Liver (tissue), 9 donors: Measurements from ENCODE around the gene GPM6B. TPM values are rescaled to one million over a fixed set of nuclear protein-coding genes. Genes with fewer than 3 reads are reported as not detected.

Experiments
- DNase-seq: peaks from one replicate; pipeline ENCODE4 v3.0.0-alpha.2; 2017; ENCODE audit warnings: low spot score
- H3K27ac ChIP-seq, 2 donors: one replicate each; pipeline ENCODE4 v1.7.0; 2013; ENCODE audit warnings: inconsistent platforms in 2 of 2, low read length in 2 of 2, control low read depth in 1 of 2, low read depth in 1 of 2, mild to moderate bottlenecking in 1 of 2
- H3K27me3 ChIP-seq, 4 donors: one replicate each; pipeline versions ENCODE4 v1.6.1 to v1.7.0; 2013; ENCODE audit warnings: low read length in 3 of 4, inconsistent platforms in 1 of 4, mild to moderate bottlenecking in 1 of 4, moderate library complexity in 1 of 4; ENCODE audit not compliant: control insufficient read depth in 4 of 4, insufficient read depth in 4 of 4
- H3K36me3 ChIP-seq, 4 donors: one replicate each; pipeline versions ENCODE4 v1.6.1 to v1.7.0; 2013; ENCODE audit warnings: low read length in 3 of 4, mild to moderate bottlenecking in 3 of 4, low read depth in 1 of 4, moderate library complexity in 1 of 4; ENCODE audit not compliant: control insufficient read depth in 4 of 4, insufficient read depth in 3 of 4
- H3K4me1 ChIP-seq, 4 donors: one replicate each; pipeline versions ENCODE4 v1.6.1 to v1.7.0; 2013; ENCODE audit warnings: low read length in 3 of 4, mild to moderate bottlenecking in 3 of 4, moderate library complexity in 1 of 4; ENCODE audit not compliant: control insufficient read depth in 4 of 4, insufficient read depth in 4 of 4
- H3K4me3 ChIP-seq, 3 donors: one replicate each; pipeline versions ENCODE4 v1.6.1 to v1.7.0; 2013; ENCODE audit warnings: low read length in 3 of 3, control low read depth in 1 of 3, low read depth in 1 of 3, mild to moderate bottlenecking in 1 of 3
- H3K9ac ChIP-seq, 2 donors: one replicate each; pipeline ENCODE4 v1.7.0; 2013; ENCODE audit warnings: low read length in 2 of 2, mild to moderate bottlenecking in 2 of 2, moderate library complexity in 2 of 2, control low read depth in 1 of 2, low read depth in 1 of 2
- H3K9me3 ChIP-seq, 4 donors: one replicate each; pipeline versions ENCODE4 v1.6.1 to v1.7.0; 2013; ENCODE audit warnings: low read length in 3 of 4; ENCODE audit not compliant: control insufficient read depth in 4 of 4
- EGR1 ChIP-seq, 2 donors: IDR thresholded peaks; 2 replicates each; pipeline ENCODE4 v1.6.1; 2016 to 2018; ENCODE audit warnings: antibody characterized with exemption in 2 of 2, low read depth in 2 of 2
- FOXA1 ChIP-seq: IDR thresholded peaks from 2 replicates; pipeline ENCODE4 v1.6.1; 2016; ENCODE audit warnings: antibody characterized with exemption
- FOXA2 ChIP-seq: IDR thresholded peaks from 2 replicates; pipeline ENCODE4 v1.6.1; 2016; ENCODE audit warnings: antibody characterized with exemption
- GABPA ChIP-seq, 2 donors: IDR thresholded peaks in 1 of 2; conservative IDR thresholded peaks in 1 of 2; 2 replicates each; pipeline ENCODE4 v1.6.1; 2016; ENCODE audit warnings: antibody characterized with exemption in 2 of 2, mild to moderate bottlenecking in 1 of 2, moderate library complexity in 1 of 2
- HNF4G ChIP-seq: IDR thresholded peaks from 2 replicates; pipeline ENCODE4 v1.6.1; 2016; ENCODE audit warnings: antibody characterized with exemption
- JUND ChIP-seq, 2 donors: IDR thresholded peaks; 2 replicates each; pipeline ENCODE4 v1.6.1; 2016; ENCODE audit warnings: antibody characterized with exemption in 2 of 2
- NR2F2 ChIP-seq: IDR thresholded peaks from 2 replicates; pipeline ENCODE4 v1.6.1; 2016; ENCODE audit warnings: antibody characterized with exemption
- RXRA ChIP-seq, 2 donors: IDR thresholded peaks; 2 replicates each; pipeline ENCODE4 v1.6.1; 2017 to 2018; ENCODE audit warnings: antibody characterized with exemption in 2 of 2, mild to moderate bottlenecking in 1 of 2
- SP1 ChIP-seq: IDR thresholded peaks from 2 replicates; pipeline ENCODE4 v1.6.1; 2018; ENCODE audit warnings: antibody characterized with exemption, mild to moderate bottlenecking
- TAF1 ChIP-seq: conservative IDR thresholded peaks from 2 replicates; pipeline ENCODE4 v1.6.1; 2016; ENCODE audit warnings: antibody characterized with exemption, mild to moderate bottlenecking
- YY1 ChIP-seq: IDR thresholded peaks from 2 replicates; pipeline ENCODE4 v1.6.1; 2016; ENCODE audit warnings: antibody characterized with exemption, mild to moderate bottlenecking
- WGBS: extraction: QIAGEN DNeasy Blood & Tissue Kit; methylation state at CpG from one replicate; pipeline ENCODE4 v1.1.7; 2013; 5-methylcytosine and 5-hydroxymethylcytosine counted together
- polyA plus RNA-seq, 2 donors: library from polyadenylated mRNA; stranded (reverse) in 1 of 2; unstranded in 1 of 2; fragments of 200-250 nt in 1 of 2; fragments of >200 nt in 1 of 2; fragmentation: Nextera tagmentation in 1 of 2; extraction: Ambion mirVana in 1 of 2; gene quantifications; one replicate each; pipeline versions ENCODE4 v1.2.1 to v1.2.3, GENCODE V29; 2013 to 2015
- total RNA-seq, 2 donors: library from RNA; depleted of rRNA; stranded (reverse); fragments of >200 nt; gene quantifications; one replicate each; pipeline ENCODE4 v1.2.3, GENCODE V29; 2014
- TF ChIP-seq, protein P1 (sequence below): IDR thresholded peaks from 2 replicates; pipeline ENCODE4 v1.6.1; 2016; ENCODE audit warnings: antibody characterized with exemption
- TF ChIP-seq, protein P2 (sequence below): IDR thresholded peaks from 2 replicates; pipeline ENCODE4 v1.6.1; 2016; ENCODE audit warnings: antibody characterized with exemption
- TF ChIP-seq, protein P3 (sequence below): IDR thresholded peaks from 2 replicates; pipeline ENCODE4 v1.6.1; 2016; ENCODE audit warnings: antibody characterized with exemption
- TF ChIP-seq, protein P4 (sequence below): fragments of 150-350 bp; IDR thresholded peaks from 2 replicates; pipeline ENCODE4 v1.5.1; 2017; ENCODE audit warnings: improper control_type of control experiment, low read depth, low read length; ENCODE audit not compliant: missing input control
- TF ChIP-seq, protein P5 (sequence below): IDR thresholded peaks from 2 replicates; pipeline ENCODE4 v1.6.1; 2016; ENCODE audit warnings: antibody characterized with exemption, mild to moderate bottlenecking
- donor health status: healthy.
- donor health status: healthy.
- donor health status: healthy.
- donor health status: healthy.
- donor health status: healthy.

GPM6B gene
- total and polyA plus RNA-seq, 4 donors: 0.42 to 2.3 (median 0.72) TPM

DNA sequence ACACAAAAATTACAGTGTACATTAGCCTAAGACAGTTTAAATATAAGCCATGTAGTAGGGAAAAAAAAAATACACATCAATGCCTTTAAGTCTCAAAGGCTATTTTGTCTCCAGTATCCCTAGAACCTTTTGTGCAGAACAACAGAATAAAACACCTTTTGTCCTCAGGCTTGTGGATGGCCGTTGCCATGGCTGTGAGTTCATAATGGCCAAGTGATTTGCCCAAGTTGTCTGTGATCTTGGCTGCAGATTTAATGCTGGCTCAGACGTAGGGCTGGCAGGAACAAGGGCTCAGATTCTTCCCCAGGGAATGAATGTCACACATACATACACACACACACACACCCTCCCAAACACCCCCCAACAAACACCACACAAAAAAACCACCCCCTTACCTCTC, 25.3 kb downstream of the GPM6B start:
- H3K27ac ChIP-seq: no peak overlapping the region
- DNase-seq: no peak
- H3K9ac ChIP-seq: no peak overlapping the region

DNA sequence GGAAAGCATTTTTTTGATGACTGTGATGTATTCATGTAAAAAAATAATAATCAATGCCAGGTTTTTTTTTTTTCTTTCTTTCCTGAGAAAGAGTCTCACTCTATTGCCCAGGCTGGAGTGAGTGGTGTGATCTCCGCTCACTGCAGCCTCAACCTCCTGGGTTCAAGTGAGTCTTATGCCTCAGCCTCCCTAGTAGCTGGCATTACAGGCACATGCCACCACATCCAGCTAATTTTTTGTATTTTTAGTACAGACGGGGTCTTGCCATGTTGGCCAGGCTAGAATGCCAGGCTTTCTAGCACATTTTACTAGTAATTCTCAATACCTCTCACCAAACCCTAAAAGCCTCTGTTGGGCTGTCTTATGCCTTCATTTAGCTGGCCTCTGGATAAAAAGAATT, 25.7 kb downstream of the GPM6B start:
- 92% methylated on average over 2 of the region's 2 CpGs for WGBS
- no peak for DNase-seq
- Histone ChIP-seq H3K27ac (no peak overlapping the region), H3K9ac (no peak overlapping the region), H3K4me3 (no peak overlapping the region), H3K36me3 (no peaks in the 10 kb centered on the region), H3K4me1 (no peaks in the 10 kb centered on the region), H3K27me3 (peaks cover 0 to 3% (median 0%) of the 10 kb centered on the region in 4 donors), H3K9me3 (no peaks in the 10 kb centered on the region)
- TF ChIP-seq NR2F2 (no peak), HNF4G (no peak), RXRA (IDR thresholded peaks at IDR 0.05) (no peak), FOXA1 (no peak), FOXA2 (no peak), TAF1 (no peak)
- TF ChIP-seq, protein P1, sequence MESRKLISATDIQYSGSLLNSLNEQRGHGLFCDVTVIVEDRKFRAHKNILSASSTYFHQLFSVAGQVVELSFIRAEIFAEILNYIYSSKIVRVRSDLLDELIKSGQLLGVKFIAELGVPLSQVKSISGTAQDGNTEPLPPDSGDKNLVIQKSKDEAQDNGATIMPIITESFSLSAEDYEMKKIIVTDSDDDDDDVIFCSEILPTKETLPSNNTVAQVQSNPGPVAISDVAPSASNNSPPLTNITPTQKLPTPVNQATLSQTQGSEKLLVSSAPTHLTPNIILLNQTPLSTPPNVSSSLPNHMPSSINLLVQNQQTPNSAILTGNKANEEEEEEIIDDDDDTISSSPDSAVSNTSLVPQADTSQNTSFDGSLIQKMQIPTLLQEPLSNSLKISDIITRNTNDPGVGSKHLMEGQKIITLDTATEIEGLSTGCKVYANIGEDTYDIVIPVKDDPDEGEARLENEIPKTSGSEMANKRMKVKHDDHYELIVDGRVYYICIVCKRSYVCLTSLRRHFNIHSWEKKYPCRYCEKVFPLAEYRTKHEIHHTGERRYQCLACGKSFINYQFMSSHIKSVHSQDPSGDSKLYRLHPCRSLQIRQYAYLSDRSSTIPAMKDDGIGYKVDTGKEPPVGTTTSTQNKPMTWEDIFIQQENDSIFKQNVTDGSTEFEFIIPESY: no peak
- TF ChIP-seq, protein P2, sequence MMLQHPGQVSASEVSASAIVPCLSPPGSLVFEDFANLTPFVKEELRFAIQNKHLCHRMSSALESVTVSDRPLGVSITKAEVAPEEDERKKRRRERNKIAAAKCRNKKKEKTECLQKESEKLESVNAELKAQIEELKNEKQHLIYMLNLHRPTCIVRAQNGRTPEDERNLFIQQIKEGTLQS: no peak
- TF ChIP-seq, protein P3, sequence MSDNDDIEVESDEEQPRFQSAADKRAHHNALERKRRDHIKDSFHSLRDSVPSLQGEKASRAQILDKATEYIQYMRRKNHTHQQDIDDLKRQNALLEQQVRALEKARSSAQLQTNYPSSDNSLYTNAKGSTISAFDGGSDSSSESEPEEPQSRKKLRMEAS: no peak

More for the DNA sequence above, 25.3 kb downstream of the GPM6B start:
- no peaks in the 10 kb centered on the region for H3K4me1 ChIP-seq
- peaks cover 0 to 3% (median 0%) of the 10 kb centered on the region in 4 donors for H3K27me3 ChIP-seq
- TF ChIP-seq HNF4G: no peak
- TF ChIP-seq EGR1 (IDR thresholded peaks at IDR 0.05; ENCODE audit: low read depth in 2 of 2): no peak
- TF ChIP-seq FOXA2: no peak
- TF ChIP-seq SP1: no peak
- TF ChIP-seq NR2F2: no peak
- TF ChIP-seq RXRA (IDR thresholded peaks at IDR 0.05): no peak
- TF ChIP-seq, protein P4, sequence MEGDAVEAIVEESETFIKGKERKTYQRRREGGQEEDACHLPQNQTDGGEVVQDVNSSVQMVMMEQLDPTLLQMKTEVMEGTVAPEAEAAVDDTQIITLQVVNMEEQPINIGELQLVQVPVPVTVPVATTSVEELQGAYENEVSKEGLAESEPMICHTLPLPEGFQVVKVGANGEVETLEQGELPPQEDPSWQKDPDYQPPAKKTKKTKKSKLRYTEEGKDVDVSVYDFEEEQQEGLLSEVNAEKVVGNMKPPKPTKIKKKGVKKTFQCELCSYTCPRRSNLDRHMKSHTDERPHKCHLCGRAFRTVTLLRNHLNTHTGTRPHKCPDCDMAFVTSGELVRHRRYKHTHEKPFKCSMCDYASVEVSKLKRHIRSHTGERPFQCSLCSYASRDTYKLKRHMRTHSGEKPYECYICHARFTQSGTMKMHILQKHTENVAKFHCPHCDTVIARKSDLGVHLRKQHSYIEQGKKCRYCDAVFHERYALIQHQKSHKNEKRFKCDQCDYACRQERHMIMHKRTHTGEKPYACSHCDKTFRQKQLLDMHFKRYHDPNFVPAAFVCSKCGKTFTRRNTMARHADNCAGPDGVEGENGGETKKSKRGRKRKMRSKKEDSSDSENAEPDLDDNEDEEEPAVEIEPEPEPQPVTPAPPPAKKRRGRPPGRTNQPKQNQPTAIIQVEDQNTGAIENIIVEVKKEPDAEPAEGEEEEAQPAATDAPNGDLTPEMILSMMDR: no peak
- no peak for TF ChIP-seq GABPA (IDR thresholded peaks at IDR 0.05 in 1 of 2, conservative IDR thresholded peaks at IDR 0.05 in 1 of 2)
- no peak for TF ChIP-seq YY1
- TF ChIP-seq TAF1: no peak
- TF ChIP-seq JUND (IDR thresholded peaks at IDR 0.05): no peak
- TF ChIP-seq, protein P5, sequence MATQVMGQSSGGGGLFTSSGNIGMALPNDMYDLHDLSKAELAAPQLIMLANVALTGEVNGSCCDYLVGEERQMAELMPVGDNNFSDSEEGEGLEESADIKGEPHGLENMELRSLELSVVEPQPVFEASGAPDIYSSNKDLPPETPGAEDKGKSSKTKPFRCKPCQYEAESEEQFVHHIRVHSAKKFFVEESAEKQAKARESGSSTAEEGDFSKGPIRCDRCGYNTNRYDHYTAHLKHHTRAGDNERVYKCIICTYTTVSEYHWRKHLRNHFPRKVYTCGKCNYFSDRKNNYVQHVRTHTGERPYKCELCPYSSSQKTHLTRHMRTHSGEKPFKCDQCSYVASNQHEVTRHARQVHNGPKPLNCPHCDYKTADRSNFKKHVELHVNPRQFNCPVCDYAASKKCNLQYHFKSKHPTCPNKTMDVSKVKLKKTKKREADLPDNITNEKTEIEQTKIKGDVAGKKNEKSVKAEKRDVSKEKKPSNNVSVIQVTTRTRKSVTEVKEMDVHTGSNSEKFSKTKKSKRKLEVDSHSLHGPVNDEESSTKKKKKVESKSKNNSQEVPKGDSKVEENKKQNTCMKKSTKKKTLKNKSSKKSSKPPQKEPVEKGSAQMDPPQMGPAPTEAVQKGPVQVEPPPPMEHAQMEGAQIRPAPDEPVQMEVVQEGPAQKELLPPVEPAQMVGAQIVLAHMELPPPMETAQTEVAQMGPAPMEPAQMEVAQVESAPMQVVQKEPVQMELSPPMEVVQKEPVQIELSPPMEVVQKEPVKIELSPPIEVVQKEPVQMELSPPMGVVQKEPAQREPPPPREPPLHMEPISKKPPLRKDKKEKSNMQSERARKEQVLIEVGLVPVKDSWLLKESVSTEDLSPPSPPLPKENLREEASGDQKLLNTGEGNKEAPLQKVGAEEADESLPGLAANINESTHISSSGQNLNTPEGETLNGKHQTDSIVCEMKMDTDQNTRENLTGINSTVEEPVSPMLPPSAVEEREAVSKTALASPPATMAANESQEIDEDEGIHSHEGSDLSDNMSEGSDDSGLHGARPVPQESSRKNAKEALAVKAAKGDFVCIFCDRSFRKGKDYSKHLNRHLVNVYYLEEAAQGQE: no peak
- TF ChIP-seq, protein P2: no peak
- TF ChIP-seq, protein P1: no peak
- H3K9me3 ChIP-seq: no peaks in the 10 kb centered on the region
- 68% methylated on average over 2 of the region's 2 CpGs for WGBS
- no peak overlapping the region for H3K4me3 ChIP-seq
- H3K36me3 ChIP-seq: no peaks in the 10 kb centered on the region
